Coronary artery (tissue), 2 donors: ENCODE measurements around the gene PLXNA4.

Source experiments
- DNase-seq: peaks from one replicate; pipeline ENCODE4 v3.0.0-alpha.2; 2017; ENCODE audit warnings: low spot score
- H3K27ac ChIP-seq, 2 donors: fragments of 200-600 bp; sonication (generic); one replicate each; pipeline ENCODE4 v1.5.1; 2016 to 2019
- H3K4me3 ChIP-seq: fragments of 200-600 bp; sonication (generic); 2 replicates; pipeline ENCODE4 v1.5.1; 2016; ENCODE audit warnings: mild to moderate bottlenecking, moderate library complexity
- TF ChIP-seq, protein P1 (sequence below): fragments of 200-600 bp; sonication (generic); IDR thresholded peaks from one replicate; pipeline ENCODE4 v1.5.1; 2019; ENCODE audit warnings: antibody characterized with exemption

The PLXNA4 gene

DNA sequence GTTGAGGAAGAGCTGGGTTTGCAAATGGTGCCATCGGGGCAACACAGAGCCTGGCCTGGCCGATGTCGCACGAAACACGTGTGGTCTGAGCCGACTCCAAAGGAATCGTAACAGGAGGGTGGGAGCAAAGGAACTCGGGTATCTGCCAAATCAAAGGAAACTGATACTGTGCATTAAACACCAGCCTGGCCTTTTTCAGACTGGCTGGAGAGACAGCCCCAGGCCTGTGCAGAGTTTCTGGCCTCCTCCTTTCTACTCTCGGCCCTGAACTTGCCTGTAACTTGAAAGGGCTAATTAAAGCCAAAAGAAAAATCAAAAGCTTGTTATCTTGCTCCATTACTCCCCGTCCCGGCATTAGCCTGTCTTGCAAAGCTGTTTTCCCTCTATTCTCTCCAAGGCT lies 71.4 kb downstream of the PLXNA4 start:
- DNase-seq, result no peak
- TF ChIP-seq, protein P1, sequence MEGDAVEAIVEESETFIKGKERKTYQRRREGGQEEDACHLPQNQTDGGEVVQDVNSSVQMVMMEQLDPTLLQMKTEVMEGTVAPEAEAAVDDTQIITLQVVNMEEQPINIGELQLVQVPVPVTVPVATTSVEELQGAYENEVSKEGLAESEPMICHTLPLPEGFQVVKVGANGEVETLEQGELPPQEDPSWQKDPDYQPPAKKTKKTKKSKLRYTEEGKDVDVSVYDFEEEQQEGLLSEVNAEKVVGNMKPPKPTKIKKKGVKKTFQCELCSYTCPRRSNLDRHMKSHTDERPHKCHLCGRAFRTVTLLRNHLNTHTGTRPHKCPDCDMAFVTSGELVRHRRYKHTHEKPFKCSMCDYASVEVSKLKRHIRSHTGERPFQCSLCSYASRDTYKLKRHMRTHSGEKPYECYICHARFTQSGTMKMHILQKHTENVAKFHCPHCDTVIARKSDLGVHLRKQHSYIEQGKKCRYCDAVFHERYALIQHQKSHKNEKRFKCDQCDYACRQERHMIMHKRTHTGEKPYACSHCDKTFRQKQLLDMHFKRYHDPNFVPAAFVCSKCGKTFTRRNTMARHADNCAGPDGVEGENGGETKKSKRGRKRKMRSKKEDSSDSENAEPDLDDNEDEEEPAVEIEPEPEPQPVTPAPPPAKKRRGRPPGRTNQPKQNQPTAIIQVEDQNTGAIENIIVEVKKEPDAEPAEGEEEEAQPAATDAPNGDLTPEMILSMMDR, result no peak
- no peak overlapping the region for H3K4me3 ChIP-seq
- H3K27ac ChIP-seq, result no peak overlapping the region

DNA sequence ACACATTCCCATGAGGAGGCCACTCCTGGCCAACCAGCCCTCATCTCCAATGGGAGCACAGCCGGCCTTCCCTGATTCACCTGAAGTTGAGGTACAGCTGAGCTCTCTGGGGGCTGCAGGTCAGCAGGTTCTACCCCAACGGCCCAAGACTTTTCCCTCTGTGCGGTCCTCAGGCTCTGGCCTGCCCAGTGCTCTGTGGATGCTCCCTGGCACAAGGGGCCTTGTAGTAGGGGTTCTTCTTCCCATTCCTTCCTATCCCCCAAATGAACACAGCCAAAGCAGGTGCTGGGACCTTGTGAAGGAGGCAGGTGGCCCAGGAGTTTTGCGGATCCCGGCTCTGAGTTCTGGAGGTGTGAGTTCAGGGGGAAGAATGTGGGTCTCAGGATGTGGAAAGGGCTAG lies 72.2 kb downstream of the PLXNA4 start:
- DNase-seq, result no peak
- TF ChIP-seq, protein P1, result no peak
- Histone ChIP-seq H3K4me3 (no peak overlapping the region), H3K27ac (no peak overlapping the region)

DNA sequence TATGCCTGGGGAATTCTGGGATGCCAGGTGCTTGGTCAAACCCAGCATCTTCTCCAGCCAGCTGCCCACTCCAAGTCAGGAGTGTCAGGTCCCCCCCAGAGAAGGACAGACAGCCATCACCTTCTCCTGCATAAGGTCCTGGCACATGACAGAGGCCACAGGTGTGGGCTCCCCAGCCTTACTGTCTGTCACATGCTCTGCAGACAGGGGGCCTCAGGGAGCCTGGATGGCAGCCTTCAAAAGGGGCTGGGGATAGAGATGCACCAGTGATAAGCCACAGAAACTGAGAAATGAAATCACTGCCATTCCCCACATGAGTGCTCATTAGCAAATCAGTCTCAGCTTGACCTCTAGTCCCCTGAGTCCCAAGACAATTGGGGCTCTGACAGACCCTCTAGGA lies 72.9 kb downstream of the PLXNA4 start:
- no peak overlapping the region for H3K27ac ChIP-seq
- no peak overlapping the region for H3K4me3 ChIP-seq
- TF ChIP-seq, protein P1, result no peak
- DNase-seq, result no peak

DNA sequence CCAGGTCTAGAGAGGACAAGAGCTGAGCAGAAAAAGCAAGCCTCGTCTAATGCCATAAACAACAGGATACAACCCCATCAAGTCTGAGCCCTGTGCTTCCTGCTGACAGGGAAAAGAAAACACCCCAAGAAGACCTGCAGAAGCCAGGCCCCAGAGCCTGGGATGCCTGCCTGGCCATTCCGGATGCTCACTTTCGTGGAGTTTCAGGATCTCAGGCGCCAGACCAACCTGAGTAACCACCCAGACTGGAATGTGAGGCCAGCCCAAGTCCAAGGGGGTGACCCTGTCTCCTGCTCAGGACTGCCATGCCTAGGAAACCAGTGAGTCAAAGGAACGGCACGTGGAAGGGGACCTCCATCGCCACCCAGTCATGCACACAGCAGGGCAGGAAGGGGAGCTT lies 74.3 kb downstream of the PLXNA4 start:
- no peak overlapping the region for H3K27ac ChIP-seq
- no peak overlapping the region for H3K4me3 ChIP-seq
- TF ChIP-seq, protein P1, result no peak
- DNase-seq, result no peak

DNA sequence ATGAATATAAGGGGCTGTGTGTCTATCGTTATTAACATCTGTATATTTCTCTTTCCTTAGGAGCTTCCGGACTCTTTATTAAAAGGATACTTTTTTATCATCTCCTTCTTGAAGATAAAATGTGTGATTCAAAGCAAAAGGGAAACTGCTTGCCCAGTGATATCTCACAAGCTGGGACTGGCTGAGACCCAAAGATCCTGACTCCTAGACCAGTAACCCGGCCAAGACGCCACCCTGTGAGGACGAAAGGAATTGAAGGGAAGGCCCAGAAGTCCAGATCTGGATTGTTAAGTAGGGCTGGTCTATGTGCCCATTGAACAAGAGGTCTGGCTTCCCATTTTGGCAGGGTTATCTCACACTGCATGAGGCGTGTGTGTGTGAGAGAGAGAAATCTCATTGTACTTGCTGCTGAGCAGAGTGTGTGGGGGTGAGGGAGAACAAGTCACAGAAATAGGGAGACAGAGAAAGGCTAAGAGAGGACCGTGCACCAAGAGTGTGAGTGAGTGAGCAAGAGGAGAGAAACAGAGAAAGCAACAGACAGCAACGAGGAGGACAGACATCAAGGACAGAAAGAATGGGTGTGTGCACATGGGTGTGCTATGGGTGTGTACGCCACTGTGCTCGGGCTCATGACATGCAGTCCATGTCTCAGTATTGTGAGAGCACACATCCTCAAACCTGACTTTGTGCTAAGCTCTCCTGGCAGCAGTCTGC lies 75.4 kb downstream of the PLXNA4 start:
- DNase-seq, result no peak
- TF ChIP-seq, protein P1, result no peak
- Histone ChIP-seq H3K4me3 (no peak overlapping the region), H3K27ac (peak overlapping the region in 1 of 2 donors; percentile 54)

DNA sequence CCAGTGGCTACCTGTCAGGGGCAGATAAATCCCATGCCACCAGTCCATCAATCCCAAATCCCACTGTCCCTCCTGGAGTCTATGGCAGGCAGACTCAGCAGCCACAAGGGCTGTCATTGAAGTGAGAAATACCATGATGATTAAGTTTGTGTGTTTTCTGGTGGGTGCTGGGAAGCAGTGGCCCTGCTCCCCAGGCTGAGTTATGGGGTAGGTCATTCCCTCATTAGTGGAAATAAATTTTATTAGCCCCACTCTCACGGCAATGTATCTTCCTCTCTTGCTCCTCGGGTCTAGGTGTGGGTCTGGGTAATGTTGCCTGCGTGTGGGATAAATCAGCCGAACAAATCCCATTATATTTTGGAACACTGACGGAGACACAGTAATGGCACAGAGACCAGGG lies 76.8 kb downstream of the PLXNA4 start:
- no peak overlapping the region for H3K4me3 ChIP-seq
- TF ChIP-seq, protein P1, result no peak

DNA sequence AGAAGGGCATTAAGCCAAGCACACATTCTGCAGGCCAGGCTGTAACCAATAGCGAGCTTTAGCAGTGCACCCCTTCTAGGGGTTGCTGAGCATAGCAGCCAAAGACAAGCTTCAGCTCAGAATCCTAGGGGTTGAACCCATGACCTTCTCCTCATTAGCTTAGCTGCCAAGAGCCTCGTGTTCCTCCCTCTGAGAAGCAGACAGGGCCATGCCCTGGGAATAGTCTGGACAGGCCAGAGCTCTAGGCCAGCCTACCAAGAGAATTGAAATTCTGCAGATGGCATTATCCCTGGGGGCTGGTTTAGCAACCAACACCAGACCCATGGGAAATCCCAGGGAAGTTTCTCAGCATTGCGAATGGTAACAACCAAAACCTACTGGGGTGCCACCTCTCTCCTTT lies 77.2 kb downstream of the PLXNA4 start:
- Histone ChIP-seq H3K27ac (no peak overlapping the region), H3K4me3 (no peak overlapping the region)
- DNase-seq, result no peak
- TF ChIP-seq, protein P1, result no peak

More for the DNA sequence above, 76.8 kb downstream of the PLXNA4 start:
- no peak for DNase-seq
- H3K27ac ChIP-seq, result no peak overlapping the region
